ENCODE measurements around the gene PPM1H.
"Not testable (repeated sequence)": the region's sequence is repeated elsewhere in the genome, so short reads cannot be mapped to it uniquely, and the experiment has no call there.

The PPM1H gene

DNA sequence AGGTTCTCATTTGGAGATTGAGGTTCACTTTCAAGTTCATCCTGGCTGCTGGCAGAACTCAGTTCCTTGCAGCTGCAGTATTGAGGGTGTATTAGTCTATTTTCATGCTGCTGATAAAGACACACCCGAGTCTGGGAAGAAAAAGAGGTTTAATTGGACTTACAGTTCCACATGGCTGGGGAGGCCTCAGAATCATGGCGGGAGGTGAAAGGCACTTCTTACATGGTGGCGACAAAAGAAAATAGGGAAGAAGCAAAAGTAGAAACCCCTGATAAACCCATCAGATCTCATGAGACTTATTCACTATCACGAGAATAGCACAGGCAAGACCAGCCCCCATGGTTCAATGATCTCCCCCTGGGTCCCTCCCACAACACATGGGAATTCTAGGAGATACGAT, 50.1 kb downstream of the PPM1H start:
- H3K9me3 Mint-ChIP-seq, DNase-seq, CTCF ChIA-PET, H3K27me3 Mint-ChIP-seq, H3K4me3 Mint-ChIP-seq, H3K27ac Mint-ChIP-seq, H3K4me1 Mint-ChIP-seq, H3K36me3 Mint-ChIP-seq: not testable (repeated sequence)

DNA sequence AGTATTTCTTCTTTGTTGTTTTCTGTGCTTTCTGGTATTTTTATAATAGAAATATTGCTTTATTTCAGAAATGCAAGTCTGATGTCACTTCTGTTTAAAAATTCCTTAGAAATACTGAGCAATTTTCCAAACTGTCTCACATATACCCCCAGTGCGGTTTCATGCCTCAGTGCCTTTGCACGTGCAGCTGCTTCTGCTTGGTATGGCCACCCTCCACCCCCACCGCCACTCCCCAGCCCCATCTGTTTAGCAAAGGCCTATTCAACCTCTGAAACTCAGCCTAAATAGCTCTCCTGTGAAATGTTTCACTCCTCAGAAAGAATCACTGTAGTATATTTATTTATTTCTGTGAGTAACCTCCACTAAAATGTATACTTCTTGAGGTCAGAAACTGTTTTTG, 52.3 kb downstream of the PPM1H start:
- Mint-ChIP-seq H3K36me3 (no peaks in the 10 kb centered on the region), H3K27ac (no peak overlapping the region), H3K9me3 (no peaks in the 10 kb centered on the region), H3K4me3 (no peak overlapping the region), H3K4me1 (no peaks in the 10 kb centered on the region), H3K27me3 (peaks cover 4% of the 10 kb centered on the region)
- CTCF ChIA-PET = no interaction called here
- no peak for DNase-seq

DNA sequence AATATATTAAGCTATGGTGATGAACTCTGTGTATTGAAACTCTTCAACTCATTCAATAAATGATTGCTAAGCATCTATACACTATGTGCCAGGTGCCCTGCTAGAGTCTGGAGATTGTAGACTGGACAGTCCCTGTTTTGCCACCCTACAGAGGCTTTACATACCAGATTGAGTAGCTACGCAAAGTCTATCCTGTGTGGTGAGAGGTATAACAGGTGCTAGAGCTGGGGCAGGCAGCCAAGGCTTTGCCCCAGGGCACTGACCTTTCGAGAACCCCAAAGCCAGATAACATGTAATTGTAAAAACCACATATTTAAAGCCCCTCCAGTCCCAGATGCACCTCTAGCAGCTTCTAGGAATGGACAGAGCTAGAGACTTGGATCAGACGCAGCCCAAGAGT, 52.8 kb downstream of the PPM1H start:
- no peaks in the 10 kb centered on the region for H3K9me3 Mint-ChIP-seq
- no peak for DNase-seq
- H3K4me3 Mint-ChIP-seq = no peak overlapping the region
- no peaks in the 10 kb centered on the region for H3K4me1 Mint-ChIP-seq
- H3K36me3 Mint-ChIP-seq = no peaks in the 10 kb centered on the region
- H3K27me3 Mint-ChIP-seq = peaks cover 4% of the 10 kb centered on the region
- CTCF ChIA-PET = no interaction called here
- H3K27ac Mint-ChIP-seq = no peak overlapping the region

DNA sequence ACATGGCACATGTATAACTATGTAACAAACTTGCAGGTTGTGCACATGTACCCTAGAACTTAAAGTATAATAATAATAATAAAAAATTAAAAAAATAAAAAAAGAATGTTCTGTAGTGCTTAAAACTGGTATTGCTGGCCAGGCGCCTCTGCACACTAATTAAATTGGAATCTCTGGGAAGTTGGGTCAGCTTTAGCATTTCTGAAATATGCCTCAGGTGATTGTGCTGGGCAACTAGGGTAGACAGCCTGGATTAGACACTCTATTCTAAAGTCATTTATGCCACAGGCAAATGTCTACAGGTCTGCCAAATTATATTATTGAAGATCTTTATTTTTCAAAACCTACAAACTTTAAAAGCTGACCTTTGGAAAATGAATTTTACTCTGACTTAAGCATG, 55.3 kb downstream of the PPM1H start:
- no peaks in the 10 kb centered on the region for H3K9me3 Mint-ChIP-seq
- CTCF ChIA-PET = no interaction called here
- no peak overlapping the region for H3K4me3 Mint-ChIP-seq
- no peak overlapping the region for H3K27ac Mint-ChIP-seq
- no peaks in the 10 kb centered on the region for H3K36me3 Mint-ChIP-seq
- no peak for DNase-seq
- no peaks in the 10 kb centered on the region for H3K4me1 Mint-ChIP-seq
- H3K27me3 Mint-ChIP-seq = no peaks in the 10 kb centered on the region

DNA sequence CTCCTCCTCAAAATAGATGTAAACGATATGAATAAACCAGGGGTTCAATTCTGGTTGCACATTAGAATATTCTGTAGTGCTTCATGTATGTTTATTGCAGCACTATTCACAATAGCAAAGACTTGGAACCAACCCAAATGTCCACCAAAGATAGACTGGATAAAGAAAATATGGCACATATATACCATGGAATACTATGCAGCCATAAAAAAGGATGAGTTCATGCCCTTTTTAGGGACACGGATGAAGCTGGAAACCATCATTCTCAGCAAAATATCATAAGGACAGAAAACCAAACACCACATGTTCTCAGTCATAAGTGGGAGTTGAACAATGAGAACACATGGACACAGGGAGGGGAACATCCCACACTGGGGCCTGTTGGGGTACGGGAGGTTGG, 55.7 kb downstream of the PPM1H start:
- H3K4me3 Mint-ChIP-seq, H3K27ac Mint-ChIP-seq: not testable (repeated sequence)

DNA sequence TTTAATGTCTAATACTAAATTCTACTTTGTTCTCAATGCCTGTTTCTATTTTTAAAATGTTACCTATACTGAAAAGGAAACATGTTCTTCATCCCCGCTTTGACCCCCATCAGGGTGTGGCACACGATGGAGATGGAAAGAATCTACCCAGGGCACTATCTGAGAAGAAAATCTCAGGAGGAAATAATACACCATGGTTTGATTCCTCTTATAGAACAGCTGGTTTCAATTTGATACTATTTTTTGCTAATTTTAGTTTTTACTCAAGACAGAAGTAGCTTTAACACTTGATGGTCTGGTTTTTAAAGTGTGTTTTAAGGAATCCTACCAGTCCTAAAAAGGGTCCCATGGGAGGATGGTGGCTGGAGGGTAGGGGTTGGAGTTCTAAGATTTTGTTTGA, 56.7 kb downstream of the PPM1H start:
- no peak overlapping the region for H3K27ac Mint-ChIP-seq
- no peak overlapping the region for H3K4me3 Mint-ChIP-seq
- H3K4me1 Mint-ChIP-seq = no peaks in the 10 kb centered on the region
- no peaks in the 10 kb centered on the region for H3K27me3 Mint-ChIP-seq
- no peak for DNase-seq
- CTCF ChIA-PET = no interaction called here
- H3K9me3 Mint-ChIP-seq = no peaks in the 10 kb centered on the region
- H3K36me3 Mint-ChIP-seq = no peaks in the 10 kb centered on the region

More for the DNA sequence above, 55.7 kb downstream of the PPM1H start:
- H3K4me1 Mint-ChIP-seq, H3K27me3 Mint-ChIP-seq, CTCF ChIA-PET, DNase-seq, H3K36me3 Mint-ChIP-seq, H3K9me3 Mint-ChIP-seq: not testable (repeated sequence)

DNA sequence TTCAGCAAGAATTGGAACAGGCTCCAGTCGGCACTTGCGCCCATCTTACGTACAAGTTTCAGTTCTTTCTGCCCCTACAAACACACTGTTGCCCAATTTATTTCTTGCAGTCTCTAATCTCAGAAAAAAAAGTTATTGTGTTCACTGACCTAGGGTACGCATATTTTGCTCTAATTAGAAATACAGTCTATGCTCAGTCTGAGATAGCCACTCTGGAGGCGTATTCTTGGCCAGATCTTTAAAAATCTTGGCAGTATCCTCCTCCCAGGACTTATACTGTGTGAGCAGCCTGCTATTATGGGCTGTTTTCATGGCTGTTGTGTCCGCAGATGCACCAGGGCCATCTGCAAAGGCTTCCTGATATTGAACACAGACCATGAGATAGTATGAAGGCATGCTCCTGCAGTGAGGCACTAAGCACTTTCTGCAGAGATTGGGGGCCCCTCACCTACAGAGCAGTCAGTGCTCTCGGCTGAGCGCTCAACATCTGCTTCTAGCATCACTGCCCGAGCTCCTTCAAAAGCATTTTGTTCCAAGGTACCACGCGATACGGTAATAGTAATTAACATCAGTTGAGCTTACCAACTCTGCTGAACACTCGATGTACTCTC, 57.9 kb downstream of the PPM1H start:
- no peaks in the 10 kb centered on the region for H3K27me3 Mint-ChIP-seq
- no peak overlapping the region for H3K27ac Mint-ChIP-seq
- CTCF ChIA-PET = no interaction called here
- H3K36me3 Mint-ChIP-seq = no peaks in the 10 kb centered on the region
- no peak for DNase-seq
- H3K4me3 Mint-ChIP-seq = no peak overlapping the region
- H3K9me3 Mint-ChIP-seq = no peaks in the 10 kb centered on the region
- H3K4me1 Mint-ChIP-seq = no peaks in the 10 kb centered on the region

DNA sequence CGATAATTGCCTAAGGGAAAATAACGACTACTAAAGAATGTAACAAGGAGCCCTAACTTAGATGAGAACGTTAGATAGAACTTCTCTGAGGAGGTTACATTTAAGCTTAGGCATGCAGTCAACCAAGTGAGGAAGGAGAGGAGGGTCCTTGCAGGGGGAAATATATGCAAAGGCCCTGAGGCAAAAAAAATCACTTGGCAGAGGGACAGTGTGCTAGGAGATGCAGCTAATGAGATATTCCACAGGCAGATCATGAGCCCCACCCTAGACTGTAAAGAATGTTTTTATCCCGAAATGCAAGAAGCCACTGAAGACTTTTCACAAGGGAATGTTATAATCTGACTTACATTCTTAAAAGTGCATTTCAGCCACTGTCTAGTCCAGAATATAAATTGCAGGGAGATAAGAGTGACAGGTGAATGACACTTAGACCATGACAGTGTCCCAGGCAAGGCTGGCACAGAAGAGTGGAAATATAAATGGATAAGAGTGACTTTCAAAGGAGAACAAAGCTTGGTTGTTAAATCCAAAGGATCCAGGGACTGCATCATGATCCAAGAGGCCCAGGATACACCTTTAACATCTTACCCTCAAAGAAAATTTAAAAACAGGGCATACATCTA, 61.0 kb downstream of the PPM1H start:
- Mint-ChIP-seq H3K4me3 (no peak overlapping the region), H3K27ac (no peak overlapping the region), H3K27me3 (no peaks in the 10 kb centered on the region), H3K4me1 (no peaks in the 10 kb centered on the region), H3K36me3 (no peaks in the 10 kb centered on the region), H3K9me3 (no peaks in the 10 kb centered on the region)
- CTCF ChIA-PET = no interaction called here
- no peak for DNase-seq

DNA sequence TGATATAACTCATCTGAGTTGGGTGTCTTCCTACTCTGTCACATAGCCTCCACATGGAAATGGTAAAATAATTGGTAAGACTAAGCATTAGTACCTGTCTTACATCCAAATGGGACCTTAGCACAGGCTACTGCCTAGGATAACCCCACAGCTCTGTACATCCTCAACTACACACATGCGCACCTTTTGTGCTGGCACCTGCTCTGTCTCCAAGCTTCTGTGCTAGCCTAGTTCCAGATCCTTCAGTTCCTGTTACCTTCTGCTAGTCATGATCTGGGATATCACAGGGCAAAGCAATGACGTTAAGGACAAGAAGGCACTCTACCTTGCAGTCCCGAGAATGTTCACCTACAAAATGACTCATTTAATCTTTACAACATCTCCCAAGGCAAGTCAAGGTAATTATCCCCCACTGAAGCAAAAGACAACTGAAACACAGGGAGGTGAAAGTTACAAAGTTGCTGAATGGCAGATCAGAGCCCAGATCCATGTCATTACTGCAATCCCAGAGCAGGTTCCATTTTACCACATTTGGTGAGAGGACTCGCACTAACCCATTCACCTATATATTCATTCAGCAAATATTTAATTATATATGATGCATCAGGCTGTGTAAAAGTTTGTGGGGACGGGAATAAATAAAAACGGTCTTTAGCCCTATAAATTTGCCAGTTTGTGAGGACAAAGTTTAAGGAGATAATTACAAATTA, 61.7 kb downstream of the PPM1H start:
- Mint-ChIP-seq H3K4me1 (no peaks in the 10 kb centered on the region), H3K27me3 (no peaks in the 10 kb centered on the region), H3K4me3 (no peak overlapping the region), H3K27ac (no peak overlapping the region), H3K9me3 (no peaks in the 10 kb centered on the region), H3K36me3 (no peaks in the 10 kb centered on the region)
- no peak for DNase-seq
- CTCF ChIA-PET = no interaction called here

DNA sequence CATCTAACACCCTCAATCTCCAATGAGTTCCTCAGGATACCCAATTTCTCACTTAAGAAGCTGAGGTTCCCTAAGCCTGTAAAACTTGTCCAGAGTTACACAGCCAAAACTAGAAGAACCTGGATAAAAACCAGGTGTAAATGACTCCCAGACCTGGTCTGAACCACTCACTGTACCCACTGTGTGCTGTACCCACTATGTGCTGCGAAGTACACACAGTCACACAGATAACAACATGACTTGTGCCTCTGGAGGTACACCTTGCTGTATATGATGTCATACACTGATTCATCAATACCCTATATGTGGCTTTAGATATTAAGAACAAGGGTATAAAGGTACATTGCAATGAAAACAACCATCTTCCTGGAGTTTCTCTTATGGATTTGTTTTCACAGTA, 66.1 kb downstream of the PPM1H start:
- no peaks in the 10 kb centered on the region for H3K9me3 Mint-ChIP-seq
- peaks cover 6% of the 10 kb centered on the region for H3K27me3 Mint-ChIP-seq
- no peaks in the 10 kb centered on the region for H3K36me3 Mint-ChIP-seq
- no peak overlapping the region for H3K27ac Mint-ChIP-seq
- CTCF ChIA-PET = no interaction called here
- no peak overlapping the region for H3K4me3 Mint-ChIP-seq
- no peak for DNase-seq
- no peaks in the 10 kb centered on the region for H3K4me1 Mint-ChIP-seq

DNA sequence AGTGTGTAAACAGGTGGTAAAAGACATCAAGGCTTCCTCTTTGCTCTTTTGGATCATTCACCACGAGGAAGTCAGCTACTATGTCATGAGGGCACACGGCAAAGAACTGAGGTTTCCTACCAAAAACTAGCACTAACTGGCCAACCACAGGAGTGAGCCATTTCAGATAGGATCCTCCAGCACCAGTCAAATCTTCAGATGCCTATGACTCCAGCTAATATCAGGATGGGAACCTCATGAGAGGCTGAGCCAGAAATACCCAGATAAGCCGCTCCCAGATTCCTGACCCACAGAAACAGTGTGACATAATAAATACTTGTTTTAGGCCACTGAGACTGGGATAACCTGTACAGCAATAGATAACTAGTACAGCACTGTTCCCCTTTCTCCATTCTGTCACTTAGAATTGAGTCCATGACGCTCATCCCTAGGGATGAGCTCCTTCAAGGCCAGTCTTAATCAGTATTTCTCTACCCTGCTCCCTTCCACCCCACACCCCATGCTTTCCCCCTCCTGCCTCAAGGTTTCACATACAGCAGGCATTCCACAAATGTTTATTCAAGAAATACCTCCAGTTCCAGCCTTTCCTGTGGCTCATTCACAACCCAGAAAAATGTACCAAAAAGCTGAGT, 68.4 kb downstream of the PPM1H start:
- Mint-ChIP-seq H3K4me3 (no peak overlapping the region), H3K36me3 (no peaks in the 10 kb centered on the region), H3K9me3 (no peaks in the 10 kb centered on the region), H3K27me3 (peaks cover 9% of the 10 kb centered on the region), H3K27ac (no peak overlapping the region), H3K4me1 (no peaks in the 10 kb centered on the region)
- DNase-seq = no peak
- CTCF ChIA-PET = interaction anchor here (0.8 kb wide), 1 partner anchor 118 kb away, joined by 4 read pairs; no protein-coding TSS in a partner anchor

DNA sequence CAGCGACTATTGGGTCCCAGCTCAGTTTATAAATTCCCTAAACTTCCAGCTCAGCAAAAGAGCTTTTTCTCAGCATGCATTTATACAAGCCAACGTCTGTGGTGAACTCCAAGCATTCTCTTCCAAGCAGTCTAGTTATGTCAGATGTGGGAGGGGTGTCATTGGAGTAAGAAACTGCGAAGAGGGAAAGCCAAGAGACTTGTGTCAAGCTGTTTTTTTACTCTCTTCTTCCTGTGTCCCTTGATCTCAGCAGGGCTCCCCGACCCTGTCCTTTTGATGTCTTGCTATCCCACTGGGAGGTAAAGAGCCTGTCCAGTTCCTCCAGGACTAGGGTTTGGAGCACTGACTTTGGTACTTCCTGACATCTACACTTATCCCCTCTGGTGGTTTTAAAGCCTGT, 69.0 kb downstream of the PPM1H start:
- Mint-ChIP-seq H3K27ac (no peak overlapping the region), H3K4me3 (no peak overlapping the region), H3K4me1 (no peaks in the 10 kb centered on the region), H3K36me3 (no peaks in the 10 kb centered on the region), H3K9me3 (no peaks in the 10 kb centered on the region), H3K27me3 (peaks cover 9% of the 10 kb centered on the region)
- DNase-seq = no peak
- CTCF ChIA-PET = no interaction called here

DNA sequence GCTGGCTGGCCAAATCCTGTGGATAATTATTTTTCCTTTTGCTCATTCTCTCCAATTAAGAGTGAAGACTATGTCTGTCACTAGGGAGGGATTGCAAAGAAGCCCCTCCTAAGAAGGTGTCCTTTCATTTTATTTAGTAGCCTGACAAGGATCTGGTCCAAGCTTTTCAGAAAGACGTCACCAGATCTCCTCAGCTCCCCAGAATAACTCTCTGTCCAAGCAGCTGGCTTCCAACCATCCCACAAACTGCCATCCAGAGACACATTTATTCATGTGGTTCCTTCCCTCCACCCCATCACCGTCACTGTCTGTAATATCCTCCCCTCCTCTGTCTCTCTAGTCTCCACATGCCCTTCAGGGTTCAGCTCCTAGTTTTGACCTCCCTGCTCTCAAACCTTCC, 69.9 kb downstream of the PPM1H start:
- Mint-ChIP-seq H3K4me1 (no peaks in the 10 kb centered on the region), H3K27me3 (peaks cover 9% of the 10 kb centered on the region), H3K36me3 (no peaks in the 10 kb centered on the region), H3K4me3 (no peak overlapping the region), H3K27ac (no peak overlapping the region), H3K9me3 (no peaks in the 10 kb centered on the region)
- CTCF ChIA-PET = interaction anchor here (0.7 kb wide), 1 partner anchor 595 kb away, joined by 3 read pairs; no protein-coding TSS in a partner anchor
- DNase-seq = no peak

DNA sequence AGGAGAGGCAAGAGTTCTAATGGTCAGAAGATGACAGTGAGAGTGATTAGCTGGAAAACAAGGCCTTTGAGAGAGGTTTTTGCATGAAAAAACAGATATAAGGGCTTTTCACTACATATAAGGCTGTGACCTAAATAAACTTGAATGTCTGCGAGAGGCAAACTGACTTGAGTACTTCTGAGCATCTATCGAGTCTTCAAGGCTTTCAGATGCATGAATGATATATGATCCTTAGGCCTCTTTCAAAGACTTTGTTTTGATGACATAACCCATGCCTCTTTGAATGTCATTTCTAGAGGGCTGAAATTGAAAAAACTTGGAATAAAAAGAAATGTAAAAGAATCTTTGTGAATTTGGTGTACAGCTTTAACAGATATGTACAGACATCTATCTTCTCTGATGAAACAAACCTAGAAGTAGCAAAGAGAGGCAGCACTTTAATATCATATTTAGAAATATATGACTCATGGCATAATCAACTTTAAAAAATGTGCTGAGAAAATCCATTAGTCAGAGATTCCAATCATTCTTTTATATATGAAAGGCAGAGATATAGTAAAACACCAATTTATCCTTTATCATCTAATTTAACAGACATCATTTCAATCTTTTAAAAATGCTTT, 72.6 kb downstream of the PPM1H start:
- CTCF ChIA-PET = no interaction called here
- DNase-seq = no peak

More for the DNA sequence above, 72.6 kb downstream of the PPM1H start:
- Mint-ChIP-seq H3K4me1 (no peaks in the 10 kb centered on the region), H3K4me3 (no peak overlapping the region), H3K27ac (no peak overlapping the region), H3K36me3 (no peaks in the 10 kb centered on the region), H3K9me3 (no peaks in the 10 kb centered on the region), H3K27me3 (peaks cover 9% of the 10 kb centered on the region)

All from activated naive CD4-positive, alpha-beta T cell treated with anti-CD3 and anti-CD28 coated beads, Interleukin-2, amount 10 ng/mL, durations not matched to agents 7 days and 5 days (primary cell).